Measurements from ENCODE around the gene TIMM17A.

TIMM17A gene

GRCh38 chr1:201918343-201918742 is 37.0 kb upstream of the TIMM17A start (continued):
- TF ChIP-seq ZNF70 (CRISPR knock-in tag; IDR thresholded peaks at IDR 0.05) (no peak), CSDC2 (CRISPR knock-in tag; IDR thresholded peaks at IDR 0.05) (no peak), ZFP30 (CRISPR knock-in tag; IDR thresholded peaks at IDR 0.05) (no peak), TOX (CRISPR knock-in tag; IDR thresholded peaks at IDR 0.05; ENCODE audit: borderline replicate concordance) (no peak), TSHZ2 (CRISPR knock-in tag; IDR thresholded peaks at IDR 0.05) (no peak), ZNF8 (CRISPR knock-in tag; IDR thresholded peaks at IDR 0.05) (no peak), GLIS3 (CRISPR knock-in tag; IDR thresholded peaks at IDR 0.05) (no peak), PPARA (CRISPR knock-in tag; IDR thresholded peaks at IDR 0.05; ENCODE audit: borderline replicate concordance) (no peak)

- no peak for TF ChIP-seq ZNF8 (CRISPR knock-in tag; IDR thresholded peaks at IDR 0.05)
- no peak for TF ChIP-seq TOX (CRISPR knock-in tag; IDR thresholded peaks at IDR 0.05; ENCODE audit: borderline replicate concordance)
- TF ChIP-seq TCF4 (CRISPR knock-in tag; IDR thresholded peaks at IDR 0.05; ENCODE audit: borderline replicate concordance), result no peak
- TF ChIP-seq PPARA (CRISPR knock-in tag; IDR thresholded peaks at IDR 0.05; ENCODE audit: borderline replicate concordance), result no peak
- TF ChIP-seq ARNTL (CRISPR knock-in tag; IDR thresholded peaks at IDR 0.05; ENCODE audit: borderline replicate concordance, low read depth), result no peak
- TF ChIP-seq ESRRG (CRISPR knock-in tag; IDR thresholded peaks at IDR 0.05), result no peak
- TF ChIP-seq SNAI2 (CRISPR knock-in tag; IDR thresholded peaks at IDR 0.05), result no peak
- no peak for TF ChIP-seq BACH2 (CRISPR knock-in tag; IDR thresholded peaks at IDR 0.05; ENCODE audit: borderline replicate concordance)
- TF ChIP-seq ZFP30 (CRISPR knock-in tag; IDR thresholded peaks at IDR 0.05), result no peak
- no peak for TF ChIP-seq ZNF565 (CRISPR knock-in tag; conservative IDR thresholded peaks at IDR 0.05; ENCODE audit: low read depth)
- TF ChIP-seq ZNF70 (CRISPR knock-in tag; IDR thresholded peaks at IDR 0.05), result no peak
- no peak for TF ChIP-seq TSHZ2 (CRISPR knock-in tag; IDR thresholded peaks at IDR 0.05)
- TF ChIP-seq PATZ1 (CRISPR knock-in tag; IDR thresholded peaks at IDR 0.05; ENCODE audit: borderline replicate concordance), result no peak
- TF ChIP-seq CREB5 (CRISPR knock-in tag; IDR thresholded peaks at IDR 0.05; ENCODE audit: low read depth), result no peak
- no peak for TF ChIP-seq RARB (CRISPR knock-in tag; IDR thresholded peaks at IDR 0.05)
- TF ChIP-seq OSR1 (CRISPR knock-in tag; IDR thresholded peaks at IDR 0.05), result no peak
- no peak for TF ChIP-seq CSRNP3 (CRISPR knock-in tag; IDR thresholded peaks at IDR 0.05)
- TF ChIP-seq ZFP3 (CRISPR knock-in tag; IDR thresholded peaks at IDR 0.05), result no peak
- ATAC-seq, result no peak
Observed at GRCh38 chr1:201921952-201922558, 33.2 kb upstream of the TIMM17A start.

GRCh38 chr1:201925301-201925567 is 30.1 kb upstream of the TIMM17A start:
- ATAC-seq, result no peak
- TF ChIP-seq ISL1 (CRISPR knock-in tag; IDR thresholded peaks at IDR 0.05) (no peak), ZC3H10 (CRISPR knock-in tag; IDR thresholded peaks at IDR 0.05) (no peak), TOX (CRISPR knock-in tag; IDR thresholded peaks at IDR 0.05; ENCODE audit: borderline replicate concordance) (no peak), PATZ1 (CRISPR knock-in tag; IDR thresholded peaks at IDR 0.05; ENCODE audit: borderline replicate concordance) (no peak), TCF4 (CRISPR knock-in tag; IDR thresholded peaks at IDR 0.05; ENCODE audit: borderline replicate concordance) (no peak), ZFP30 (CRISPR knock-in tag; IDR thresholded peaks at IDR 0.05) (no peak), ZNF70 (CRISPR knock-in tag; IDR thresholded peaks at IDR 0.05) (no peak), ZNF565 (CRISPR knock-in tag; conservative IDR thresholded peaks at IDR 0.05; ENCODE audit: low read depth) (no peak), SNAI2 (CRISPR knock-in tag; IDR thresholded peaks at IDR 0.05) (no peak), ZNF8 (CRISPR knock-in tag; IDR thresholded peaks at IDR 0.05) (no peak), CREB5 (CRISPR knock-in tag; IDR thresholded peaks at IDR 0.05; ENCODE audit: low read depth) (no peak), BACH2 (CRISPR knock-in tag; IDR thresholded peaks at IDR 0.05; ENCODE audit: borderline replicate concordance) (no peak)

Measured in SK-N-SH treated with all-trans-retinoic acid at 6 μM for 48 hours (cell line).